Activated CD8-positive, alpha-beta memory T cell treated with anti-CD3 and anti-CD28 coated beads for 4 hours (primary cell): ENCODE results near the gene ARMC2.
"Not testable (repeated sequence)": the region's sequence is repeated elsewhere in the genome, so short reads cannot be mapped to it uniquely, and the experiment has no call there.

Source experiments
- DNase-seq, 2 donors: peaks; one replicate each; pipeline ENCODE4 v3.0.0-alpha.2; 2020; ENCODE audit warnings: low read depth in 2 of 2

The ARMC2 gene

DNA sequence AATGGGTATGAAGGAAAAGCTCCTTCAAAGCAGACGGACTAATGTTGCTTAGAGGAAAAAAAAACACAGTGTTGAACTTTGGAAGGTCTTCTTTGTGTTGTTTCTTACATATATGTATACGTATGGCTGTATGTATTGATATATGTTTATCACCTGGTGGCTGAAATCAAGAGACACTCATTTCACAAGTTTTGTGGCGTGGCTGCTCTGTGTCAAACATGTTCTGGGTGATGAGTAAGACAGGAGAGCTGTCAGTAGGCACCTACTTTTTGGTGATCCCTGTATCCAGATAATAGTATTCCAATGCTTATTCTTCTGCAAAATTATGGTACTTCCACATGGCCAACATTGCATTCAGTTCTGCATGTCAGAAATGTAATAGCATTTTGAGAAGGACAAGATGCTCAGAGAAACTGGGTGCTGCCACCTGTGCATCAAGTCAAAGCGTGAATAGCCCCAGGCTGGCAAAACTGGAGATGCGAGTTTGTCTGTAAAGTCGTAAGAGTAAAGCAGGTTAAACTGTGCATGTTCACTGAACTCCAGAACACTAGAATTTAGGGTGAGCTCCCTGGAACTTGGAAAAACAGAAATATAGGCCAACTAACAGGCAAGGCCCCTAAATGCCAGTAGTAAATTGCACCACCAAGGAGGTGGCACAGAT, 67.9 kb downstream of the ARMC2 start:
- no peak for DNase-seq

DNA sequence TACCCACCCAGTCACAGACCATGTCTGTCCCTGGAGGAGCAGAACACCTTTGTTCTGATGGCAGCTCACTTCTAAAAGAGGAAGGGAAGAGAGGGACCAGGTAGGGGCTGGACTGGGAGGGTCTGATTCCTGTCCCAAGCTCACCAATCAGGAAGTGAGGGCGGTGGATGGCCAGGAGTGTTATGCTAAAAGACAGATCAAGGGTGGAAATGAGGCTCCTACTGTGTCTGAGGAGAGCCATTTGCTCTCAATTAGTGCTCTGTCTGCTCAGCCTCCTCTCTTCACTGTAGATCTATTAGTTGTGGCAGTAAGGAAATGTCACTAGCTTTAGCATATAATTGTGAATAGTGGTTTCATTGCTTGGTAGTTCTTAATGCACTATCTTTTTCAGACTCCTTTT, 72.5 kb downstream of the ARMC2 start:
- DNase-seq = no peak

DNA sequence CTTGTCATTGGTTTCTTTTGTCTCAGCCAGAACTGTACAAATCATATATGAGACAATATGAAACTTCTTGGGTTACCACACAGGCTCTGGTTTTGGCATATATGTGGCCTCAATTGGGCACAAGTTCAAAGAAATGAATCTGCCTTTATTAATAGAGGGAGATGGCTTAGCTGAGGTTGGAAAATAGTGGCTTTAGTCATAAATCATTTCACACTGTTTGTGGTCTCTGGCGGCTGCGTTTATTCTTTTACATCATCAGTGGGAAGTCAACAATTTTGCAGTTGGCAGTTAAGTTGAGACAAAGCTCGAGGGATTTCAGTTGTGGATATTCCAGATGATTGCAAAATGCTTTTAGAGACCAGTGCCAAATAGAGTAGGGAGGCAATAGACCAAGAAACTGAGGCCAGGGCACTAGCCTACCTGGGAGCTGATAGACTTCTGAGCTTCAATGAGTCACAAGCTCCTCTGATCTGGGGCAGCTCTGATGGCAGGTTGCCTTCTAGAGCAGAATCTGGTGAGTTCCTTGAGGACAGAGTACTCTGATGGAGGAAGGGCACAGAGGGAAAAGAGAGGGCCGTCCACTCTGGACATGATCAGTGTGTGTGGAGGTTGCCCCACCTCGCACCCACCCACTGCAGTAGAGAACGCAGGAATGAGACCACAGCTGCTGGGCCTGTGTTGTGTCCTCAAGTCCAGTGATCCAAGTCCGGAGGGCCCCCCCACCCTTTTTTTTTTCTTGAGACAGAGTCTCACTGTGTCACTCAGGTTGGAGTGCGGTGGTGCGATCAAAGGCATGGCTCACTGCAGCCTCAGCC, 73.5 kb downstream of the ARMC2 start:
- DNase-seq = no peak

DNA sequence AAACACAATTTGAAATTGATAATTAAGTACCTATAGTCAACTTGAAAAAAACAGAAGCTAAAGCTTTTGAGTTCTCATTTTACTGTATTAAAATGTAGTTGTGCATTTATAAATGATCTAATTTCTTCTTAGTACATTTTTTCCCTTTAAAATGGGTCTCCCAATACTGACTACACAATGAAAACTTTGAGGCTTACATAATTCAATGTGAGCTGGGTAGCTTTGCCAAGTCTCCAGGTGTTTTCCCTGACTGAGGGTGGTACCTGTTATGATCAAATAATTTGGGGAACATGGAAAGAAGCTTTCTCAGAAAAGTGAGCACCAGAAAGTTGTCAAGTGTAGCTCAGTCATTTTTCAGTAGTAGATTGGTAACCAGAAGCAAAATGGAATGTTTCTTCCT, 74.3 kb downstream of the ARMC2 start:
- DNase-seq = no peak

DNA sequence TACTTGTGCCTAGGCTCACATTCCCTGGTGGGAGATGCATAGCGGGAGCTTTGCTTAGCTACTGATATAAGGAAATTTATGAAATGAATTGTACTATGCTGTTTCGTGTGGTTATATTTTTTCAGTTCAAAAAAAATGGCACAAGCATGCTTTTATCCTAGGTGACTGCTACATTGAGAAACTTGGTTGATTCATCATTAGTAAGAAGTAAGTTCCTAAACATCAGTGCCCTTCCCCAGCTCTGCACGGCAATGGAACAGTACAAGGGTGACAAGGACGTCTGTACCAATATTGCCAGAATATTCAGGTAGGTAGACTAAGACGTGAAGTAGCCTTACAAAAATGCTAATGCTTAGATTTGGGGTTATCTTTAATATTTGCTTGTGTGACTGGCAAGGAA, 79.7 kb downstream of the ARMC2 start:
- no peak for DNase-seq

DNA sequence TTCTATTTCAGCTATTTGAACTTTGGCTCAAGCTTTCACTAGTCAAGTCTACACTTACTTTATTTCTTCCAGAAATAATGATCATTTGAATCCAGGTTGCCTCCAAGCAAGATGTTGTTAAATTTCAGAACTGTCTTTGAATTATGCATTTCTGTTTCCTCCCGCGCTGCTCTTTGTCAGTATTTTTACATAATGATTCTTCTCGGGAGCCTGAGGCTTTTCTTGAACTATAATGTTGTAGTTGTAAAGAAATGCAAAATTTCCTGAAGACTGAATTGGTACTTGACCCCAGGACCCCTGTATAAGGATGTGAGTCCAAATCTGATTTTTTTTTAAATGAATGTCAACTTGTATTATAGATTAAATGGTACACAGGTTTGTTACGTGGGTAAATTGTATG, 80.4 kb downstream of the ARMC2 start:
- no peak for DNase-seq

DNA sequence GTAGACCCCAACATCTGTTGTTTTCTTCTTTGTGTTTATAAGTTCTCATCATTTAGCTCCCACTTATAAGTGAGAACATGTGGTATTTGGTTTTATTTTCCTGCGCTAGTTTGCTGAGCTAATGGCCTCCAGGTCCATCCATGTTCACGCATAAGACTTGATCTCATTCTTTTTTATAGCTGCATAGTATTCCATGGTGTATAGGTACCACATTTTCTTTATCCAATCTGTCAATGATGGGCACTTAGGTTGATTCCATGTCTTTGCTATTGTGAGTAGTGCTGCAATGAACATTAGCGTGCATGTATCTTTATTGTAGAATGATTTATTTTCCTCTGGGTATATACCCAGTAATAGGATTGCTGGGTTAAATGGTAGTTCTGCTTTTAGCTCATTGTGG, 82.9 kb downstream of the ARMC2 start:
- not testable (repeated sequence) for DNase-seq

DNA sequence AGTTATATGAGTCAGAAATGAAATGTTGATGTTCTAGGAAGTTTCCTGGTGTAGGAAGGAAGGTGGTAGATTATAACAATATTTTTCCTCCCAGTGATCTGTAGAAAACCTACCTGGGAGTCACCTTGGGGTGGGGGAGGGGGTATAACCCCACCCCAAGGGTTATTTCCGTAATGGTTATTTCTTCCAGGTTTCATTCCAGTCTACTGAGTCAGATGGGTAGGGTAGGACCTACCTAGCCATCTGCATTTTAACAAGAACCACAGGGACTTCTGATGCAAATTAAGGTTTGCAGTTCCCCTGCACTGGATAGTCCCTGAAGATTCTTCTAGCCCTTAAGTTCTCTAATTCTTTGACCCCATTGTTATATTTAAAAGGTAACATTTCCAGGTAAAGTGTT, 88.9 kb downstream of the ARMC2 start:
- no peak for DNase-seq

DNA sequence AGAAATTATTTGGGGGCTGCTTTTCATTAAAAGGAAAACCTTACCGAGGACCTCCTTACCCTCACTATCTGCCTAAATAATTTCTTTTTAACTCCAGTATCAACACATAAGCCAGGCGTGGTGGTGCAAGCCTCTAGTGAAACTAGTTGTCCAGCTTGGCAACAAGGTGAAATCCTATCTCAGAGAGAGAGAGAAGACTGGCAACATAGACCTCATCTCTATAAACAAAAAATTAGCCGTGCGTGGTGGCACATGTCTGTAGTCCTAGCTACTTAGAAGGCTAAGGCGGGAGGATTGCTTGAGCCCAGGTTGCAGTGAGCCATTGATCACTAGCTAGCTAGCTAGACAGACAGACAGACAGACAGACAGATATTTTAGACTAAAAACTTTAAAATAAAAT, 92.5 kb downstream of the ARMC2 start:
- no peak for DNase-seq

DNA sequence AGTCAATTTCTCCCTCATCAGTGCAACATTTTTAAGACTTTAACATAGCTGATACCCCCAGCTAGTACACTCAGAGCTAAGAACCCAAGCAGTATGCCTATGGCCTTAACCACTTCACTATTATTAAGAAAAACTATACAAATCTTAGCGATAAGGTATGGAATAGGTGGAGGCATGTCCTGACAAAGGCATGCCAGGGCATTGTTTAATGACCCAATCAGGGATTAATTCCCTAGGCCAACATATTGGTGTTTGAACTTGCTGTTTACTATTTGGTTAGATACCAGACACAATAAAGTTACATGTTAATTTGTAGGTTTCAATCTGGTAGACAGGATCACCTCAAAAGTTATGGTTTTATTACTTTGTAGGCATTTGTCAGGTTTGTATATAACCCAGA, 93.1 kb downstream of the ARMC2 start:
- no peak for DNase-seq

DNA sequence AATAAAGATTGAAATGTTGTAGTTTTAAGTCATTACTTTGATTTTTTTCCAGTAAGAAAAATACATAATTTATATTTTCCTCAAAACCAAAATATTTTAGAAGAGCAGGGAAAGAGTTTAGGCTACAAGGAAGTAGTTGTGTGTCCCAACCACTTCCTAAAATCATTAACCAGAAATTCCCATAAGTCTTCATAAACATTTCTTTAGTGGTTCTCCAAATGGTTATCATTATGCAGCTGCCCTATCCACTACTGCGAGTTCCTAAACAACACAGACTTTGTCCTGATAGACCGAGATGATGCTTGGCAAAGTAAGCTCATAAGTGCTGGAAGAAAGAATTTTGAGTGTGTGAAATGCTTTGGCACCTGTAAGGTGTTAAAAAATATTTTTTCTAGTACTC, 93.6 kb downstream of the ARMC2 start:
- DNase-seq = no peak

DNA sequence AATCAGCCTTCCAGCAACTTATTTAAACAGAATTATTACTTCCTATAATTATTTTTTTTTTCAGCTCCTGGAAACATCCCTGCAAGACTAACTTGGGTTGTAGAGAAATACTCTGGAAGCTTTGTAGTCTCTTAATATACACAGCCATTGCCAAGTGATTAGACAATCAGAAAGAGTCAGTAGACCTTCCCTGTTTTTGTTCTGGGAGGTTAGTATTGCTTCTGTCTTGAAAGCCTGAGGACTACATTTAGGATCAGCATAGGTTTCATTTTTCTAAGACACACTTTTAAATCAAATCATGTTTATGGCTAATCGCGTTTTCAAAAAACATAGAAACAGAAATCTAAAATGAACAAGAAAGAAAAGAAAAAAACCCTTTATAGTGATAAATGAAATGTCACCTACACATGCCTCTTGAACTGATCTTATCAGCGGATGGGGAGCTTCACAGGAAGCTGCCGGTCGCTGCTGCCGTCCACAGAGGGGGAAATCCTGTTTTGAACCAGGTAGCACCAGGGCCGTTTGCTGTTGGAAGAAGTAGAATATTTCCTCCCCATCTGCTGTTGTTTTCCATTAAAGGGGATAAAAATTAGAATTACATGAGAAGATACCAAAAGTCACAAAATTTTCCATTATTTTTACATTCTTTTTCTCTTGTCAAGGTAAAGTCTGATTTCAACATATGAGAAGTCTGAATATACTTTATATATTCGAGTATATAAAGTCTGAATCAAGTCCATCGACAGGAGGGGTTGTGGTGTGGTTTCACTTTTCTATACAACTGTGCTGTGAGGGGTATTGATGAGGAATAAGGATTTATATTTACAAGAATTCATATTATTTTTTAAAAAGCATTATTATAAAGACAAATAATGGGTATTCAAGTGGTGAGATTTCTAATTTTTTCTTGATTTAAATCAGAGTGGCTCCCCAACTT, 94.6 kb downstream of the ARMC2 start:
- peak; percentile 35 to 38 for DNase-seq

DNA sequence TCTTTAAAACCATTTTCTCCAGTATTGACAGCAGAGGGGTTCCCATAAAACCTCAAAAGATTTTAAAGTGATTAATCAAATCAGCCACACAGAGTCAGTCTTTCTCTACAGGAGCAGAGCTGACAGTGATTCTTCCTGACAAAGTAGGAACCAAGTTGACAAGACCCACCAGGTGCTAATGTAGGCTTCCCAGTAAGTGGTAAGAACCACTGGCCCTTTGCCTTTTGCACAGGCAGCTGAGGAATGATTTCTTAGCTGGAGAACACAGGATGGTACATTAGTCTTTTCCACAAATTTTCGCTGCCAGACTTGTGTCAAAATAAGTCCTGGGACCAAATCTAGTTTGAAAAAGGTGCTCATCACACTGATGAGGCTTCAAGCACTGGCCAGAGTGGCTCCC, 95.8 kb downstream of the ARMC2 start:
- DNase-seq = no peak

DNA sequence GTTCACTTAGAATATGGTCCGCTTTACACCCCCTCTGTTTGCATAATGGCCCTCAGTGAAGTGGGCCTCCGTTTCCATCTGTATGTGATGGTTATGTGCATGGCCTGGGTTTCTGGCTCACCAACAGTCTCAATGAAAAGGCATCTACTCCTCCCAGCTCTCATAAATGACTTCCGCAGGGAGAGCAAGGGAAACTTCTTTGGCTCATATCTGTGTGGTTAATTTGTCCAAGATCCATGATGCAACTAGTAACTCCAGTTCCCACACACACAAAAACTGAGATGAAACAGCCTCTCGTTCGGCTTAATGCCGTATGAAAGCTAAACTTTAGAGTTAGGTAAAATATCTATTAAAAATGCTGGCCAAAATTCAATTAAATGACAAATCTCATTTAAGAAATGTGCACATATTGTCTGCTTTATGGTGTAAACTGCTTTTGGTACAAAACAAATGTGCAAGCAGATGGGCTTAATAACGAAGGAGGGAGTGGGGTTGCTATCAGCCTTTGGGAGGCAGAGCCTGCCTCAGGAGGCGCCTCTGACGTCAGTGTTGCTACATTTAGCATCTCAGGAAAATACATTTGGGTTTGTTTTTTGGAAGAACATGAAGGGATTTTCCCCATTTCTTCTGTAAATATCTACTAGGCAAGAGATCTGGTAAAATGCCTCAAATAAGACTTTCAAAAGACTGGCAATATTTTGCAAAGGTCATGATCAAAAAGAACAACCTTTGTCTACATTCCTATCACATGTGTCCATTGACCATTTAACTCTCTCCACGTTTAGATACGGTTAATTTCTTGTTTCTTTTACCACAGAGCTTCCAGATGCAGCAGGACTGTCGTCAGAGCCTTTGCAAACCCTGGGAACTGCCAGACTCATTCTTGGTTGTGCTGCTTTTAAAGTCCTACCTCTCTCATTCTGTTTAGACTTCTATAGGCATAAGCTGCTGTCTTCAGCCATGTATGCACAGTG, 96.8 kb downstream of the ARMC2 start:
- no peak for DNase-seq

DNA sequence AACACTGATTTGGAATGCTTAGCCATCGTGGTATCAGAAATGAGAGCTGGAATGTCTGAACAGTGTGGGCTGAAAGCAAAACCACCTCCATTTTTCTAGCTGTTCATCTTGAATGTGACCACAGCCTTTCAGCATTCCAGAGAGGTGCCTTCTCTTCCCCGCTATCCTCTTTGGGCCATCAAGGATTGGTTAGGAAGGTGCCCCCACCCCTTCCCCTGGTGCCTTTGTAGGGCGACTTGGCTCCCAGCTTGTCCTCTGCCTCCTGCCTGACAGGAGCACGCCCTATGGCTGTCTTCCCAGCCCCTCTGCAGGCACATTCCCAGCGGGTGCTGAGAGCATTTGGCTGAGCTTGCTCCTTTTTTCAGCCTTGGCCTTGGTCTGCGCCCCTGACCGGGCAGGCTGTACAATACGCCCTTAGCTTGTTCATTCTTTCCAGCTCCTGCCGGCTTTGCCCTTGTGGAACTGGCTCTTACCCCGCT, 97.5 kb downstream of the ARMC2 start:
- DNase-seq = no peak

DNA sequence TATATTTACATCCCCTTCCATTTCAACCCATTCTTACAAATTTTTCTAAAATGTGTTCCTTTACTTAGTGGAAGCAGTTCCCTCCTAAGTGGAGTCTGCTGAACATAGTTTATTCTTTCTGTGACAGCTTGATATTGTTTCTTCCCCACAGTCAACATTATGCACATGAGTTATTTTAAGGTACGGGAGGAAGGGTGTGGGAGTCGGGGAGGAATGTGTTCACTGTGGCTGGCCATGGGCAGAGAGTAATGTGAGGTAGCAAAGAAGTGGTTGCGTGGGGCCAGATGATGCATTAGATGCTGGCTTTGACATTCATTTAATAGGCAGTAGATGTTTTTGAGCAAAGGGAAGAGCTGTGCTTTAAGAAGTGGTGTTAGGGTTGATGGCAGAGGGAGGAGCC, 98.5 kb downstream of the ARMC2 start:
- no peak for DNase-seq

DNA sequence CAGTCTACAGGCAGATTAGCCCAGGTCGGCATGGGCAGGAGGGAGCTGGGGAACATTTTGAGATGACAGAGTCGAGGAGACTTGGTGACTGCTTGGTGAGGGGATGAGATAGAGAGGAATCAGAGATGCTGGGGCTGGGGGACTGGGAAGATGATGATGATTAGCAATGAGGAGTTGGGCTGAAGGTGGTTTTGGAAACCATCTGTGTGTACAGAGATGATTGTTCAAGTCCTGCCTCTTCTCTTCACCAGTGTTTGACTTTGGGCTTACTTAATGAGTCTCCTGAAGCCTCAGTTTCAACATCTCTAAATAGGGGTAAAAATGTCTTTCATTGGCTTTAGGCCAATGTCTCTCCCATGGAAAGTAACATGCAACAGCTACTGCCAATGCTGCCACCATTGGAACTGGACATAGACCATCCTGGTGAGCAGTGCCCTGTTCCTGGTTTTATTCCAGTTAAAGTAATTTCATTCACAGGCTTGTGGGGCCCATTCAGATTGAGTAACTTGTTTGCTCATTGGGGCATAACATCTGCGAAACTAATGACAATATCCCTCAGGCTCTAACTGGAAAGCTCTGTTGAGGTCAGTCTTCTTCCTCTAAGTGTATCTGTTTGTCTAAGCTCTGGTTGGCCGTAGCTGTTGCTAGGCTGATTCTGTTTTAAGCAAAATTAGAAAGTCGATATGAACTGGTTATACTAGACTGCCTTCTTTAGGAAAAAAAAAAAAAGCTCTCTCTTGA, 99.1 kb downstream of the ARMC2 start:
- no peak for DNase-seq

DNA sequence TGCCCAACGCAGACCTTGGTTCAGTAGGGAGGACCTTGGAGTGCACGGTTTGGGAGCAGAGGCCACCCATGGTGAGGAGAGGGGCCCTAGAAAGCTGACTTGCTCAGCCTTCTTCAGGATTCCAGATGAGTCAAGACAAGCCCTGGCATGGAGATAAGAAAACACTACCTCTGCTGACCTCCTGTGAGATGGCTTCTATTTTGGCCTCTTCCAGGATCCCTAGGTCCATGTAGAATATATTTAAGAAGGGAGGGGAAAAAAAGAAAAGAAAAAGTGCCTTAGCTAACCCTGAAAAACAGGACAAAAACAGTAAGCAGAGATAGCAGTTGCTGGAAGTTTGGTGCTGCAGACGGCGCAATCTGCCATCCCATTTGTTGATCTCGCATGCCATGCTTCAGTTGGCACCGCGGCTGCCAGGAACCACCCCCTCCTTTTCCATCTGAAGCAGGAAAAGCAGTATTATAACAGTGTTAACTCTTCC, 100.0 kb downstream of the ARMC2 start:
- no peak for DNase-seq

DNA sequence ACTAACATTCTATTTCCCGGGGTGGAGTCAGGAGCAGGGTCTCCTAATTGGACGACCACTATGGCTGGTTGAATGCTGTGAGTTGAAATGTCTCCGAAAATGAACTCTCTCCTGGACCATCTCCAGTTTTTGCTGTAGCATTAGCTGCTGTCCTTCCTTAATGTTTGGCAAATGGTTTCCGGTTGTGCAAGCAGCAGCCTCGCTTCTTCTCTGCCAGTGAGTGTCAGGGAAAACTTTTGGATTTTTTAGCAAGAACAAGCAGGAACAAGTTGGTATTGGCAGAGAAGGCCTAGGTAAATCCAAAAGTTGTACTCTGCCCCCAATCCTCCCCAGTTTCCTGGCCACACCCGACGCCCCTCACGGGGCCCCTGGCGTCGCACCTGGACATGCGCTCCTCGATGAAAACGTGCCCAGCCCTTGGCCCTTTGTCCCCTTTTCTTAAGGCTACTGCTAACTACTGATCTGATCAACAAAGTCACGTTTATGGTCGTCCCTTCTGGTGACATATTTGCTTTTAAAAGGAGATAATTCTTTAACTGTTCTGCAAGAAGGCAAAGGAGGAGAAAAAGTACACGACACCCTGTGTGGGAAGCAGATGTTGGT, 103.2 kb downstream of the ARMC2 start:
- DNase-seq = no peak
